SK-N-SH treated with all-trans-retinoic acid at 6 μM for 48 hours (cell line): ENCODE data around the gene AKAP13.

Experiments used
- CREB5 ChIP-seq: fragments of 250-450 bp; sonication (Bioruptor Pico); IDR thresholded peaks from 2 replicates; pipeline ENCODE4 v1.5.1; 2020; ENCODE audit warnings: low read depth, mild to moderate bottlenecking, moderate library complexity
- CSRNP3 ChIP-seq: fragments of 250-450 bp; sonication (Bioruptor Pico); IDR thresholded peaks from 2 replicates; pipeline ENCODE4 v1.5.1; 2021; ENCODE audit warnings: mild to moderate bottlenecking, moderate library complexity
- ISL1 ChIP-seq: fragments of 250-450 bp; sonication (Bioruptor Pico); IDR thresholded peaks from 2 replicates; pipeline ENCODE4 v2.1.2; 2022; ENCODE audit warnings: mild to moderate bottlenecking, moderate library complexity
- PATZ1 ChIP-seq: fragments of 250-450 bp; sonication (Bioruptor Pico); IDR thresholded peaks from 2 replicates; pipeline ENCODE4 v1.8.0; 2020; ENCODE audit warnings: mild to moderate bottlenecking, moderate library complexity, borderline replicate concordance
- RARB ChIP-seq: fragments of 250-450 bp; sonication (Bioruptor Pico); IDR thresholded peaks from 2 replicates; pipeline ENCODE4 v1.8.0; 2021; ENCODE audit warnings: mild to moderate bottlenecking, moderate library complexity
- SNAI2 ChIP-seq: fragments of 250-450 bp; sonication (Bioruptor Pico); IDR thresholded peaks from 2 replicates; pipeline ENCODE4 v1.5.0; 2020; ENCODE audit warnings: mild to moderate bottlenecking, moderate library complexity
- TOX ChIP-seq: fragments of 250-450 bp; sonication (Bioruptor Pico); IDR thresholded peaks from 2 replicates; pipeline ENCODE4 v1.8.0; 2021; ENCODE audit warnings: mild to moderate bottlenecking, moderate library complexity, borderline replicate concordance
- ZFP3 ChIP-seq: fragments of 250-450 bp; sonication (Bioruptor Pico); IDR thresholded peaks from 2 replicates; pipeline ENCODE4 v1.5.0; 2020; ENCODE audit warnings: mild to moderate bottlenecking, moderate library complexity
- ZNF565 ChIP-seq: fragments of 450-650 bp; formaldehyde crosslinking; conservative IDR thresholded peaks from 2 replicates; pipeline ENCODE4 v1.5.0; 2020; ENCODE audit warnings: low read depth, mild to moderate bottlenecking, moderate library complexity
- ZNF8 ChIP-seq: fragments of 450-650 bp; formaldehyde crosslinking; IDR thresholded peaks from 2 replicates; pipeline ENCODE4 v1.5.0; 2020; ENCODE audit warnings: mild to moderate bottlenecking, moderate library complexity

GRCh38 chr15:85689729-85690128 is 309.3 kb downstream of the AKAP13 start:
- no peak for TF ChIP-seq ZNF565 (CRISPR knock-in tag)
- TF ChIP-seq CSRNP3, result no peak
- no peak for TF ChIP-seq PATZ1 (CRISPR knock-in tag)
- no peak for TF ChIP-seq ZNF8
- TF ChIP-seq ISL1 (CRISPR knock-in tag), result no peak
- TF ChIP-seq RARB (CRISPR knock-in tag), result no peak
- TF ChIP-seq ZFP3 (CRISPR knock-in tag), result no peak
- no peak for TF ChIP-seq TOX (CRISPR knock-in tag)
- TF ChIP-seq SNAI2 (CRISPR knock-in tag), result no peak
- TF ChIP-seq CREB5 (CRISPR knock-in tag), result no peak
